Measurements from ENCODE around the gene HMBS.
"Not testable (repeated sequence)": the region's sequence is repeated elsewhere in the genome, so short reads cannot be mapped to it uniquely, and the experiment has no call there.

The HMBS gene

DNA sequence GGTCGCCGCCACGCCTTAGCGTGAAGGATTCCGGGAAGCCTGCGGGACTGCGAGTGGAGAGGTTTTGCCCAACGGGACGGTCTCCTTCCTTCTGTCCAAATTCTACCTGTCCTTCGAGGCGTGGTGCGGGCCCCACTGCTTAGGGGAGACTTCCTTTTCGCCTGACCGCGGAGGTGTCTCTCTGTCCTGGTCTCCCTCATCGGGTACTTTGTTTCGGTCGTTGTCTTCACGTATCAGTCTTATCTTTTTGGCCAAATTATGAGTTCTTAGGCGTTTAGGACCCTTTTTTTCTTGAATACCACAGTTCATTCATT lies 37.1 kb downstream of the HMBS start:
- no peak for DNase-seq

DNA sequence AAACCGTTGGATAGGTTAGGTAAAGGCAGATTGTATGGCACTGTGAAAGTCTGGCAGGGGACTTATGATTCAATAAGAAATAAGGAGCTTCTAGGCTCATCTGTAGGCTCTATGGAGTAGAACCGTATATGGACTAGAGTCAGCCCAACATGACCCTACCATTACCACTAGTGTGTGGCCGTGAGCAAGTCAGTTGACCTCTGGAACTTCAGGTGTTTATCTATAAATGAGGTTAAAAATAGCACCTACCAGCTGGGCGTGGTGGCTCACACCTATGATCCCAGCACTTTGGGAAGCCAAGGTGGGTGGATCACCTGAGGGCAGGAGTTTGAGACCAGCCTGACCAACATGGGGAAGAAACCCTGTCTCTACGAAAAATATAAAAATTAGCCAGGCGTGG lies 41.1 kb downstream of the HMBS start:
- no peak for DNase-seq

DNA sequence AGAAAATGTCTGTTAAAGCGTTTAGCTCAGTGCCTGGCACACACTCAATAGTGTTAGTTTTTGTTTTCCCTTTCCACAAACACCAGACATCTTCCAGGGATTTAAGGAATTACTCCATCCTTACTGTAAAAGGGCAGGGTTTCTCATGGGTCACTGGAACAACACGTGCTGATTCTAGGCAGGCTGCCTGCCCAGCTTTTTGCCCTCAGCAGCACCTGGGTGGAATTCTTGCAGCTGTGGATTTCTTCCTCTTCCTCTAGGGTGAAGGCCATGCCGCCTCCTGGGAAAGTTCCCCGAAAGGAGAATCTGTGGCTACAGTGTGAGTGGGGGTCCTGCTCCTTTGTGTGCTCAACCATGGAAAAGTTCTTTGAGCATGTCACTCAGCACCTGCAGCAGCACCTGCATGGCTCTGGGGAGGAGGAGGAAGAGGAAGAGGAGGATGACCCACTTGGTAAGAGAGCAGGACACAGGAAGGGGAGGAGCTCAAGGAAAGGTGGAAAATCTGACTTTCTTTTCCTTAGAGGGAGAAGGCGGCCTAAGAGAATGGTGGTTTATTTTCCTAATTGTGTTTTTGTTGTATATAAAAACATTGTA lies 42.1 kb downstream of the HMBS start:
- DNase-seq, result no peak

DNA sequence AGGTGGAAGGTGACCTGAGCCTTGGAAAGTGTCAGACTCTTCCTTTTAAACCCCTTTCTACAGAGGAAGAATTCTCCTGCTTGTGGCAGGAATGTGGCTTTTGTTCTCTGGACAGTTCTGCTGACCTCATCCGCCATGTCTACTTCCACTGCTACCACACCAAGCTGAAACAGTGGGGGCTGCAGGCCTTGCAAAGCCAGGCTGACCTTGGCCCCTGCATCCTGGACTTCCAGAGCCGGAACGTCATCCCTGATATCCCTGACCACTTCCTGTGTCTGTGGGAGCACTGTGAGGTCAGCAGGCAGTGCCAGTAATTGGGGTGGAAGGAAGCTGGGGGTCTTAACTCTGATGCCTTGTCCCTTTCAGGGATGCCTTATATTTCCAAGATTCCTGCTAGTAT lies 46.0 kb downstream of the HMBS start:
- no peak for DNase-seq

DNA sequence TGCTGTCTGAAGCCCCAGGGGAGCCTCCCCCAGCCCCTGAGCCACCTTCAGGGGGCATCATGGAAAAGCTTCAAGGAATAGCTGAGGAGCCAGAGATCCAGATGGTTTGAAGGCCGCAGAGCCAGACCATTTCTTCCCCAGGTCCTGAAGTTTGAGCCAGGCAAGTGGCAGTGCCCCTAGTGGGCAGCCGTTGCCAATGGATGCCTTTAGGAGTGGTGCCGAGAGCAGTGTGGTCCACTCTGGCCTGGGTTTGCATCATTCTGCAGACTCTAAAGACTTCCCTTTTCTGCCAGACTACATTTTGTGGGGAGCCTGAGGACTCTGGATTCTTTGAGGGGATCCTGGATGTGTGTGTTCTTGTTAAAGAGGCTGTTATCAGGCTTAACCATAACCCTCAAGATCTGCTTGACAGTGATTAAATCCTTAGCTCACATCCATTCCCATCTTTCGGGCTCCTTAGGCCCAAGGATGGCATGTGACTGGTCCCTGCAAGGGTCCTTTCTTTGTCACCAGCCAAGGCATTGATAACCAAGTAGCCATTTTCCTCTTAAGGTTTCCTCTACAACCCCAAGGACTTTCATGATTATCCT lies 49.8 kb downstream of the HMBS start:
- DNase-seq, result no peak

DNA sequence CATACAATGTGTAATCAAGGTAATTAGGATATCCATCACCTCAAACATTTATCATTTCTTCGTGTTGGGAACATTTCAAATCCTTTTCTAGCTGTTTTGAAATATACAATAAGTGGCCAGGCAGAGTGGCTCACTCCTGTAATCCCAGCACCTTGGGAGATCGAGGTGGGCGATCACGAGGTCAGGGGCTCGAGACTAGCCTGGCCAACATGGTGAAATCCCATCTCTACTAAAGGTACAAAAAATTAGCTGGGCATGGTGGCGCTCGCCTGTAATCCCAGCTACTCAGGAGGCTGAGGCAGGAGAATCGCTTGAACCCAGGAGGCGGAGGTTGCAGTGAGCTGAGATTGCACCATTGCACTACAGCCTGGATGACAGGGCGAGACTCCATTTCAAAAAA lies 54.6 kb downstream of the HMBS start:
- DNase-seq, result not testable (repeated sequence)
